Measurements from ENCODE around the gene STXBP5L. TPM values are rescaled to one million over a fixed set of nuclear protein-coding genes. Genes with fewer than 3 reads are reported as not detected.

The STXBP5L gene
- polyA plus RNA-seq, 1 of the 3 experiments (the other 2 are of a cell fraction): 0.03 TPM

DNA sequence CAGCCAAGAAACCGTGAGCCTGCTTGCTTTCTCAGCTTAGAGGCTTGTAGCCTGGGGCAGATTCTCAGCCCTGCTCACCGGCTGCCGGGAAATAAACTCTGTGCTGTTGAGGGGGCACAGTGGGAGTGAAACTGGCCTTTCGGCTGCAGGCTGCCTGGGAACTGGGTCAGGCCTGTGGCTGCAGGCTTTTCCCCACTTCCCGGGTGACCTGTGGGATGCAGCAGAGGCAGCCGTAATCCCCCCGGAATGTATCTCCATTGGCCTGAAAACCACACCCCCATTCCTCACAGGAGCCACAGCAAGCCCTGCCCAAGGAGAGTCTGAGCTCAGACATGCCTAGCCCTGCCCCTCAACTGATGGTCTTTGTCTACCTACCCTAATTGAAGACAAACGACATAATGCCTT lies 110.9 kb downstream of the STXBP5L start:
- Histone ChIP-seq H3F3A (replicated peaks; ENCODE audit: insufficient read depth) (no peaks in the 10 kb centered on the region), H4K20me1 (ENCODE audit: insufficient read depth) (no peaks in the 10 kb centered on the region), H3K9ac (no peak overlapping the region), H3K9me3 (no peaks in the 10 kb centered on the region), H3K4me1 (ENCODE audit: control insufficient read depth in 1 of 2, insufficient read depth in 2 of 2, low read depth in 1 of 2, low read length in 1 of 2) (no peaks in the 10 kb centered on the region), H2AFZ (ENCODE audit: low read depth) (no peak overlapping the region), H3K27me3 (ENCODE audit: insufficient read depth) (no peaks in the 10 kb centered on the region), H3K27ac (ENCODE audit: low read depth in 2 of 2, low read length in 1 of 2) (no peak overlapping the region), H3K79me2 (ENCODE audit: insufficient read depth) (no peaks in the 10 kb centered on the region), H3K36me3 (replicated peaks in 1 of 2; ENCODE audit: control insufficient read depth in 1 of 2, insufficient read depth in 2 of 2, low read length in 1 of 2) (no peaks in the 10 kb centered on the region), H3K4me2 (no peak overlapping the region), H3K9me2 (no peaks in the 10 kb centered on the region), H3K4me3 (ENCODE audit: low read depth in 2 of 2, low read length in 1 of 2) (no peak overlapping the region)
- ChIA-PET CTCF (no interaction called here), POLR2A (no interaction called here)
- WGBS (ENCODE audit: low lambda C conversion rate): 49% methylated on average over 6 of the region's 8 CpGs
- DNase-seq: no peak
- TF ChIP-seq, protein P1, sequence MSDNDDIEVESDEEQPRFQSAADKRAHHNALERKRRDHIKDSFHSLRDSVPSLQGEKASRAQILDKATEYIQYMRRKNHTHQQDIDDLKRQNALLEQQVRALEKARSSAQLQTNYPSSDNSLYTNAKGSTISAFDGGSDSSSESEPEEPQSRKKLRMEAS (IDR thresholded peaks at IDR 0.05; ENCODE audit: low read depth): no peak
- TF ChIP-seq, protein P2, sequence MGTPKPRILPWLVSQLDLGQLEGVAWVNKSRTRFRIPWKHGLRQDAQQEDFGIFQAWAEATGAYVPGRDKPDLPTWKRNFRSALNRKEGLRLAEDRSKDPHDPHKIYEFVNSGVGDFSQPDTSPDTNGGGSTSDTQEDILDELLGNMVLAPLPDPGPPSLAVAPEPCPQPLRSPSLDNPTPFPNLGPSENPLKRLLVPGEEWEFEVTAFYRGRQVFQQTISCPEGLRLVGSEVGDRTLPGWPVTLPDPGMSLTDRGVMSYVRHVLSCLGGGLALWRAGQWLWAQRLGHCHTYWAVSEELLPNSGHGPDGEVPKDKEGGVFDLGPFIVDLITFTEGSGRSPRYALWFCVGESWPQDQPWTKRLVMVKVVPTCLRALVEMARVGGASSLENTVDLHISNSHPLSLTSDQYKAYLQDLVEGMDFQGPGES (IDR thresholded peaks at IDR 0.05; ENCODE audit: low read depth, low read length): no peak
- TF ChIP-seq RAD21 (IDR thresholded peaks at IDR 0.05; ENCODE audit: low read length) (no peak), MXI1 (IDR thresholded peaks at IDR 0.05; ENCODE audit: low read depth, low read length) (no peak), JUND (IDR thresholded peaks at IDR 0.05) (no peak), TEAD4 (IDR thresholded peaks at IDR 0.05; ENCODE audit: borderline replicate concordance, insufficient read depth) (no peak), NRF1 (IDR thresholded peaks at IDR 0.05; ENCODE audit: low read depth, low read length) (no peak), RCOR1 (IDR thresholded peaks at IDR 0.05; ENCODE audit: low read length) (no peak), FOXM1 (IDR thresholded peaks at IDR 0.05; ENCODE audit: low read depth) (no peak)

DNA sequence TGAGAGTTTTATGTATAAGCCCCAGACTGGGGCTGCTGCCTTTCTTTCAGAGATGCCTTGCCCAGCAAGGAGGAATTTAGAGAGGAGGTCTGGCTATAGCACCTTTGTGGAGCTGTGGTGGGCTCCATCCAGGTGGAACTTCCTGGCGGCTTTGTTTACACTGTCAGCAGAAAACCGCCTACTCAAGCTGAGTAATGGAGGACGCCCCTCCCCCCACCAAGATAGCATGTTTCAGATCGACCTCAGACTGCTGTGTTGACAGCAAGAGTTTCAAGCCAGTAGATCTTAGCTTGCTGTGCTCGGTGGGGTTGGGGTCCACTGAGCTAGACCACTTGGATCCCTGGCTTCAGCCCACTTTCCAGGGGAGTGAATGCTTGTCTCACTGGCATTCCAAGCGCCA lies 155.6 kb downstream of the STXBP5L start:
- Histone ChIP-seq H3K9ac (no peak overlapping the region), H3K79me2 (ENCODE audit: insufficient read depth) (no peaks in the 10 kb centered on the region), H3F3A (replicated peaks; ENCODE audit: insufficient read depth) (no peaks in the 10 kb centered on the region), H3K4me1 (ENCODE audit: control insufficient read depth in 1 of 2, insufficient read depth in 2 of 2, low read depth in 1 of 2, low read length in 1 of 2) (no peaks in the 10 kb centered on the region), H3K36me3 (replicated peaks in 1 of 2; ENCODE audit: control insufficient read depth in 1 of 2, insufficient read depth in 2 of 2, low read length in 1 of 2) (no peaks in the 10 kb centered on the region), H3K4me3 (ENCODE audit: low read depth in 2 of 2, low read length in 1 of 2) (no peak overlapping the region), H4K20me1 (ENCODE audit: insufficient read depth) (no peaks in the 10 kb centered on the region), H3K9me3 (no peaks in the 10 kb centered on the region), H3K9me2 (no peaks in the 10 kb centered on the region), H3K4me2 (no peak overlapping the region), H3K27me3 (ENCODE audit: insufficient read depth) (no peaks in the 10 kb centered on the region), H2AFZ (ENCODE audit: low read depth) (no peak overlapping the region), H3K27ac (ENCODE audit: low read depth in 2 of 2, low read length in 1 of 2) (no peak overlapping the region)
- no peak for TF ChIP-seq TAF1 (IDR thresholded peaks at IDR 0.05; ENCODE audit: borderline replicate concordance, low read depth, low read length)
- TF ChIP-seq, protein P3, sequence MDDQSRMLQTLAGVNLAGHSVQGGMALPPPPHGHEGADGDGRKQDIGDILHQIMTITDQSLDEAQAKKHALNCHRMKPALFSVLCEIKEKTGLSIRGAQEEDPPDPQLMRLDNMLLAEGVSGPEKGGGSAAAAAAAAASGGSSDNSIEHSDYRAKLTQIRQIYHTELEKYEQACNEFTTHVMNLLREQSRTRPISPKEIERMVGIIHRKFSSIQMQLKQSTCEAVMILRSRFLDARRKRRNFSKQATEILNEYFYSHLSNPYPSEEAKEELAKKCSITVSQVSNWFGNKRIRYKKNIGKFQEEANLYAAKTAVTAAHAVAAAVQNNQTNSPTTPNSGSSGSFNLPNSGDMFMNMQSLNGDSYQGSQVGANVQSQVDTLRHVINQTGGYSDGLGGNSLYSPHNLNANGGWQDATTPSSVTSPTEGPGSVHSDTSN (IDR thresholded peaks at IDR 0.05): no peak
- no peak for TF ChIP-seq MEF2A (IDR thresholded peaks at IDR 0.05; ENCODE audit: borderline replicate concordance, low read depth)
- no peak for TF ChIP-seq SIN3A (IDR thresholded peaks at IDR 0.05; ENCODE audit: borderline replicate concordance, low read depth, low read length)
- no peak for TF ChIP-seq EZH2phosphoT487 (IDR thresholded peaks at IDR 0.05; ENCODE audit: borderline replicate concordance, low read depth)
- TF ChIP-seq, protein P4, sequence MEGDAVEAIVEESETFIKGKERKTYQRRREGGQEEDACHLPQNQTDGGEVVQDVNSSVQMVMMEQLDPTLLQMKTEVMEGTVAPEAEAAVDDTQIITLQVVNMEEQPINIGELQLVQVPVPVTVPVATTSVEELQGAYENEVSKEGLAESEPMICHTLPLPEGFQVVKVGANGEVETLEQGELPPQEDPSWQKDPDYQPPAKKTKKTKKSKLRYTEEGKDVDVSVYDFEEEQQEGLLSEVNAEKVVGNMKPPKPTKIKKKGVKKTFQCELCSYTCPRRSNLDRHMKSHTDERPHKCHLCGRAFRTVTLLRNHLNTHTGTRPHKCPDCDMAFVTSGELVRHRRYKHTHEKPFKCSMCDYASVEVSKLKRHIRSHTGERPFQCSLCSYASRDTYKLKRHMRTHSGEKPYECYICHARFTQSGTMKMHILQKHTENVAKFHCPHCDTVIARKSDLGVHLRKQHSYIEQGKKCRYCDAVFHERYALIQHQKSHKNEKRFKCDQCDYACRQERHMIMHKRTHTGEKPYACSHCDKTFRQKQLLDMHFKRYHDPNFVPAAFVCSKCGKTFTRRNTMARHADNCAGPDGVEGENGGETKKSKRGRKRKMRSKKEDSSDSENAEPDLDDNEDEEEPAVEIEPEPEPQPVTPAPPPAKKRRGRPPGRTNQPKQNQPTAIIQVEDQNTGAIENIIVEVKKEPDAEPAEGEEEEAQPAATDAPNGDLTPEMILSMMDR (IDR thresholded peaks at IDR 0.05): no peak
- TF ChIP-seq NFIC (IDR thresholded peaks at IDR 0.05; ENCODE audit: borderline replicate concordance): no peak
- TF ChIP-seq, protein P5, sequence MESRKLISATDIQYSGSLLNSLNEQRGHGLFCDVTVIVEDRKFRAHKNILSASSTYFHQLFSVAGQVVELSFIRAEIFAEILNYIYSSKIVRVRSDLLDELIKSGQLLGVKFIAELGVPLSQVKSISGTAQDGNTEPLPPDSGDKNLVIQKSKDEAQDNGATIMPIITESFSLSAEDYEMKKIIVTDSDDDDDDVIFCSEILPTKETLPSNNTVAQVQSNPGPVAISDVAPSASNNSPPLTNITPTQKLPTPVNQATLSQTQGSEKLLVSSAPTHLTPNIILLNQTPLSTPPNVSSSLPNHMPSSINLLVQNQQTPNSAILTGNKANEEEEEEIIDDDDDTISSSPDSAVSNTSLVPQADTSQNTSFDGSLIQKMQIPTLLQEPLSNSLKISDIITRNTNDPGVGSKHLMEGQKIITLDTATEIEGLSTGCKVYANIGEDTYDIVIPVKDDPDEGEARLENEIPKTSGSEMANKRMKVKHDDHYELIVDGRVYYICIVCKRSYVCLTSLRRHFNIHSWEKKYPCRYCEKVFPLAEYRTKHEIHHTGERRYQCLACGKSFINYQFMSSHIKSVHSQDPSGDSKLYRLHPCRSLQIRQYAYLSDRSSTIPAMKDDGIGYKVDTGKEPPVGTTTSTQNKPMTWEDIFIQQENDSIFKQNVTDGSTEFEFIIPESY (IDR thresholded peaks at IDR 0.05; ENCODE audit: borderline replicate concordance, low read depth): no peak
- TF ChIP-seq MXI1 (IDR thresholded peaks at IDR 0.05; ENCODE audit: low read depth, low read length): no peak
- TF ChIP-seq, protein P2 (IDR thresholded peaks at IDR 0.05; ENCODE audit: low read depth, low read length): no peak
- no peak for TF ChIP-seq SMC3 (IDR thresholded peaks at IDR 0.05; ENCODE audit: low read depth, low read length)
- ChIA-PET POLR2A (no interaction called here), CTCF (no interaction called here)
- 60% methylated on average over 2 of the region's 6 CpGs for WGBS (ENCODE audit: low lambda C conversion rate)
- DNase-seq: no peak
